ENCODE measurements around the gene BLMH. TPM values are rescaled to one million over a fixed set of nuclear protein-coding genes. Genes with fewer than 3 reads are reported as not detected.

Gene BLMH
- total RNA-seq = 10 to 100 TPM; 68.0 to 70.5 TPM

GRCh38 chr17:30291543-30292285, at the start of gene BLMH:
Gene BLMH, minus strand, starts transcription at chr17:30291944. Its CDS starts 125 bp downstream, at chr17:30291819.
- H3K9me3 Mint-ChIP-seq (ENCODE audit: low read depth) = no peaks in the 10 kb centered on the region
- peaks cover 15% of the 10 kb centered on the region for H3K36me3 Mint-ChIP-seq
- peaks cover 22% of the 10 kb centered on the region for H3K4me1 Mint-ChIP-seq
- peak; percentile 88 for DNase-seq
- peak; percentile 92 for ATAC-seq
- H3K27ac Mint-ChIP-seq = peak within 1 kb of the TSS; percentile 90
- CTCF ChIA-PET = interaction anchor here (0.5 to 2.7 kb wide), 17 partner anchors 10 to 309 kb away, joined by 3 to 34 read pairs (median 5); partner anchors contain the start of genes CPD and TMIGD1
- peak within 1 kb of the TSS; percentile 98 for H3K4me3 Mint-ChIP-seq
- H3K27me3 Mint-ChIP-seq = no peaks in the 10 kb centered on the region

GRCh38 chr17:30340801-30341356, 49.1 kb upstream of the BLMH start:
- Mint-ChIP-seq H3K27me3 (peaks cover 5% of the 10 kb centered on the region), H3K27ac (no peak overlapping the region)

GRCh38 chr17:30339086-30339485, 47.3 kb upstream of the BLMH start:
- H3K4me3 Mint-ChIP-seq = no peak overlapping the region
- DNase-seq = no peak
- CTCF ChIA-PET = interaction anchor here (0.8 to 10.7 kb wide), 17 partner anchors 12 to 240 kb away, joined by 3 to 170 read pairs (median 3); partner anchors contain the start of genes BLMH, CPD, GOSR1 and NSRP1
- peaks cover 20% of the 10 kb centered on the region for H3K4me1 Mint-ChIP-seq
- H3K36me3 Mint-ChIP-seq = no peaks in the 10 kb centered on the region
- peaks cover 5% of the 10 kb centered on the region for H3K27me3 Mint-ChIP-seq
- ATAC-seq = no peak
- no peak overlapping the region for H3K27ac Mint-ChIP-seq
- H3K9me3 Mint-ChIP-seq (ENCODE audit: low read depth) = no peaks in the 10 kb centered on the region

More at GRCh38 chr17:30340801-30341356, 49.1 kb upstream of the BLMH start:
- CTCF ChIA-PET = interaction anchor here (0.7 to 10.7 kb wide), 25 partner anchors 14 to 260 kb away, joined by 3 to 170 read pairs (median 5); partner anchors contain the start of genes BLMH and GOSR1
- DNase-seq (no peak), ATAC-seq (no peak)
- Mint-ChIP-seq H3K4me3 (no peak overlapping the region), H3K9me3 (ENCODE audit: low read depth) (no peaks in the 10 kb centered on the region), H3K36me3 (no peaks in the 10 kb centered on the region), H3K4me1 (peaks cover 22% of the 10 kb centered on the region)

GRCh38 chr17:30337393-30337999, 45.8 kb upstream of the BLMH start:
- CTCF ChIA-PET = interaction anchor here (0.8 to 10.7 kb wide), 28 partner anchors 8 to 379 kb away, joined by 3 to 170 read pairs (median 6); partner anchors contain the start of genes BLMH, GOSR1 and NSRP1
- Mint-ChIP-seq H3K9me3 (ENCODE audit: low read depth) (no peaks in the 10 kb centered on the region), H3K36me3 (no peaks in the 10 kb centered on the region), H3K27me3 (peaks cover 5% of the 10 kb centered on the region), H3K4me1 (peaks cover 32% of the 10 kb centered on the region), H3K27ac (no peak overlapping the region), H3K4me3 (no peak overlapping the region)
- DNase-seq = no peak
- no peak for ATAC-seq

GRCh38 chr17:30336369-30337171, 44.8 kb upstream of the BLMH start:
- Mint-ChIP-seq H3K4me3 (no peak overlapping the region), H3K9me3 (ENCODE audit: low read depth) (no peaks in the 10 kb centered on the region), H3K36me3 (peaks cover 2% of the 10 kb centered on the region), H3K27ac (peak overlapping the region; percentile 44), H3K4me1 (peaks cover 41% of the 10 kb centered on the region), H3K27me3 (peaks cover 5% of the 10 kb centered on the region)
- DNase-seq (peak; percentile 74), ATAC-seq (peak; percentile 56)
- CTCF ChIA-PET = interaction anchor here (0.7 to 10.7 kb wide), 54 partner anchors 9 to 495 kb away, joined by 3 to 170 read pairs (median 5); partner anchors contain the start of genes ATAD5, BLMH, CPD and GOSR1

- CTCF ChIA-PET = interaction anchor here (0.8 to 10.7 kb wide), 15 partner anchors 11 to 241 kb away, joined by 3 to 170 read pairs (median 6); partner anchors contain the start of genes BLMH and SLC6A4
- Mint-ChIP-seq H3K4me3 (no peak overlapping the region), H3K9me3 (ENCODE audit: low read depth) (no peaks in the 10 kb centered on the region), H3K36me3 (peaks cover 2% of the 10 kb centered on the region), H3K27me3 (peaks cover 5% of the 10 kb centered on the region), H3K27ac (no peak overlapping the region), H3K4me1 (peaks cover 47% of the 10 kb centered on the region)
- no peak for ATAC-seq
- no peak for DNase-seq
These were observed 42.7 kb upstream of the BLMH start for GRCh38 chr17:30334421-30334820.

- Mint-ChIP-seq H3K4me1 (peaks cover 47% of the 10 kb centered on the region), H3K27me3 (peaks cover 5% of the 10 kb centered on the region), H3K36me3 (peaks cover 2% of the 10 kb centered on the region), H3K27ac (peak within 1 kb of the TSS; percentile 91), H3K9me3 (ENCODE audit: low read depth) (no peaks in the 10 kb centered on the region), H3K4me3 (no peak within 1 kb of the TSS)
- no peak for ATAC-seq
- DNase-seq = no peak
- CTCF ChIA-PET = interaction anchor here (1.0 to 10.7 kb wide), 9 partner anchors 10 to 238 kb away, joined by 5 to 170 read pairs (median 18); partner anchors contain the start of gene BLMH
These were observed 42.0 kb upstream of the BLMH start, which contains the start of gene TMIGD1 for GRCh38 chr17:30333503-30334360. Gene TMIGD1, minus strand, starts transcription at chr17:30334057. Its CDS starts 1,924 bp downstream, at chr17:30332133.

- H3K27ac Mint-ChIP-seq = peak overlapping the region; percentile 91
- no peaks in the 10 kb centered on the region for H3K9me3 Mint-ChIP-seq (ENCODE audit: low read depth)
- peak; percentile 90 for ATAC-seq
- peaks cover 47% of the 10 kb centered on the region for H3K4me1 Mint-ChIP-seq
- peaks cover 2% of the 10 kb centered on the region for H3K36me3 Mint-ChIP-seq
- CTCF ChIA-PET = interaction anchor here (2.1 to 2.5 kb wide), 3 partner anchors 40 to 227 kb away, joined by 8 to 18 read pairs (median 8); partner anchors contain the start of gene BLMH
- peak; percentile 70 for DNase-seq
- H3K4me3 Mint-ChIP-seq = peak overlapping the region; percentile 65
- no peaks in the 10 kb centered on the region for H3K27me3 Mint-ChIP-seq
These were observed 40.4 kb upstream of the BLMH start for GRCh38 chr17:30332057-30332542.

- CTCF ChIA-PET = interaction anchor here (0.6 to 2.6 kb wide), 7 partner anchors 9 to 222 kb away, joined by 3 to 21 read pairs (median 8); partner anchors contain the start of gene BLMH
- no peak overlapping the region for H3K27ac Mint-ChIP-seq
- H3K4me1 Mint-ChIP-seq = peaks cover 36% of the 10 kb centered on the region
These were observed 35.1 kb upstream of the BLMH start for GRCh38 chr17:30326809-30327208.

GRCh38 chr17:30324723-30325122, 33.0 kb upstream of the BLMH start:
- DNase-seq (no peak), ATAC-seq (no peak)
- Mint-ChIP-seq H3K4me3 (no peak overlapping the region), H3K9me3 (ENCODE audit: low read depth) (no peaks in the 10 kb centered on the region), H3K4me1 (peaks cover 19% of the 10 kb centered on the region), H3K27ac (no peak overlapping the region), H3K27me3 (peaks cover 2% of the 10 kb centered on the region), H3K36me3 (no peaks in the 10 kb centered on the region)
- CTCF ChIA-PET = interaction anchor here (1.8 to 2.7 kb wide), 2 partner anchors 10 to 16 kb away, joined by 9 to 32 read pairs; partner anchors contain the start of gene TMIGD1

More at GRCh38 chr17:30326809-30327208, 35.1 kb upstream of the BLMH start:
- DNase-seq (no peak), ATAC-seq (no peak)
- peaks cover 2% of the 10 kb centered on the region for H3K27me3 Mint-ChIP-seq
- no peaks in the 10 kb centered on the region for H3K9me3 Mint-ChIP-seq (ENCODE audit: low read depth)
- H3K36me3 Mint-ChIP-seq = no peaks in the 10 kb centered on the region
- H3K4me3 Mint-ChIP-seq = no peak overlapping the region

- peak overlapping the region; percentile 67 for H3K27ac Mint-ChIP-seq
- no peak overlapping the region for H3K4me3 Mint-ChIP-seq
- no peaks in the 10 kb centered on the region for H3K36me3 Mint-ChIP-seq
- ATAC-seq (peak; percentile 73), DNase-seq (peak; percentile 62)
- peaks cover 19% of the 10 kb centered on the region for H3K4me1 Mint-ChIP-seq
- H3K27me3 Mint-ChIP-seq = peaks cover 2% of the 10 kb centered on the region
- no peaks in the 10 kb centered on the region for H3K9me3 Mint-ChIP-seq (ENCODE audit: low read depth)
- CTCF ChIA-PET = interaction anchor here (1.3 to 2.7 kb wide), 4 partner anchors 11 to 218 kb away, joined by 5 to 32 read pairs (median 9); partner anchors contain the start of genes BLMH and TMIGD1
These were observed 32.2 kb upstream of the BLMH start for GRCh38 chr17:30323895-30324319.
